ENCODE data around the gene TMEM52. TPM values are rescaled to one million over a fixed set of nuclear protein-coding genes. Genes with fewer than 3 reads are reported as not detected.

The TMEM52 gene
- total and polyA plus RNA-seq, 9 of the 15 experiments (the other 6 are each of a cell fraction or from before 2014, with no cell fraction given) = 0.37 to 22.5 (median 6.8) TPM

GRCh38 chr1:1891349-1892078, 27.6 kb downstream of the TMEM52 start:
- ChIA-PET CTCF (ENCODE audit: low intra/inter-chr PET ratio) (no interaction called here), POLR2A (interaction anchor here (1.1 to 1.3 kb wide), 2 partner anchors 9 to 16 kb away, joined by 5 to 8 read pairs; no protein-coding TSS in a partner anchor)
- Histone ChIP-seq H3K4me2 (ENCODE audit: insufficient read depth, low read length) (peak overlapping the region; percentile 88), H3K4me1 (replicated peaks in 1 of 2; ENCODE audit: control insufficient read depth in 2 of 2, insufficient read depth in 2 of 2, low read length in 2 of 2) (peaks cover 28 to 67% of the 10 kb centered on the region in 2 experiments), H4K20me1 (replicated peaks; ENCODE audit: control insufficient read depth, insufficient read depth, low read length) (peaks cover 14% of the 10 kb centered on the region), H3K27ac (ENCODE audit: extremely low read depth, low read depth, low read length) (peak overlapping the region; percentile 97), H3K27me3 (ENCODE audit: control insufficient read depth in 2 of 2, insufficient read depth in 2 of 2, low read length in 2 of 2) (peaks cover 0 to 14% of the 10 kb centered on the region in 2 experiments; a peak in 2 of 5 replicates), H3K79me2 (ENCODE audit: control insufficient read depth, insufficient read depth, low read length) (peaks cover 51% of the 10 kb centered on the region), H3K4me3 (peak overlapping the region; percentile 85), H3K9me3 (replicated peaks; ENCODE audit: control insufficient read depth, insufficient read depth, low read depth, low read length) (no peaks in the 10 kb centered on the region), H3K9me1 (ENCODE audit: control insufficient read depth, insufficient read depth, low read length) (peaks cover 3% of the 10 kb centered on the region), H3K36me3 (ENCODE audit: control insufficient read depth, insufficient read depth, low read length) (peaks cover 12% of the 10 kb centered on the region; the same call in 2 of the 3 replicates), H2AFZ (ENCODE audit: low read depth, low read length) (peak overlapping the region; percentile 93), H3K9ac (ENCODE audit: insufficient read depth in 1 of 2, low read depth in 2 of 2, low read length in 2 of 2) (peak overlapping the region; percentile 74 to 100)
- ATAC-seq (peak; percentile 80), DNase-seq (ENCODE audit: extremely low read depth in 1 of 4, low spot score in 3 of 4) (peak; percentile 86 to 98 (median 96)), FAIRE-seq (no peak)
- WGBS (ENCODE audit: insufficient coverage, low coverage, missing lambda C conversion rate) = 4% methylated on average over 40 of the region's 59 CpGs
- BruUV-seq (replicated peaks) = TSS peak; percentile 75
- in situ Hi-C loops (cut with MboI) = no loop called here
- intact Hi-C loops (cut with micrococcal nuclease) = no loop called here
- peak; percentile 85 for TF ChIP-seq SUPT5H (IDR thresholded peaks at IDR 0.05)
- no peak for TF ChIP-seq MITF (IDR thresholded peaks at IDR 0.05)
- TF ChIP-seq HINFP (tag; conservative IDR thresholded peaks at IDR 0.05; ENCODE audit: low read depth) = no peak
- no peak for TF ChIP-seq RFX5 (IDR thresholded peaks at IDR 0.05; ENCODE audit: low read depth, low read length)
- no peak for TF ChIP-seq RBM34 (IDR thresholded peaks at IDR 0.05; ENCODE audit: borderline replicate concordance, insufficient read depth, low read length)
- no peak; the same call in 1 of the 2 replicates for TF ChIP-seq SP1 (CRISPR knock-in tag; IDR thresholded peaks at IDR 0.05)
- no peak for TF ChIP-seq HSF4 (CRISPR knock-in tag; IDR thresholded peaks at IDR 0.05; ENCODE audit: borderline replicate concordance)
- TF ChIP-seq CC2D1A (IDR thresholded peaks at IDR 0.05) = no peak
- TF ChIP-seq ELF4 (CRISPR knock-in tag; IDR thresholded peaks at IDR 0.05) = 0 out of 2 replicates have a peak, but pooled peaks have one; percentile 42
- TF ChIP-seq HNRNPL (IDR thresholded peaks at IDR 0.05; ENCODE audit: low read depth, low read length) = peak; percentile 94
- no peak for TF ChIP-seq GMEB1 (CRISPR knock-in tag; IDR thresholded peaks at IDR 0.05)
- TF ChIP-seq ATF6 (CRISPR knock-in tag; IDR thresholded peaks at IDR 0.05) = no peak
- TF ChIP-seq ILF3 (IDR thresholded peaks at IDR 0.05; ENCODE audit: borderline replicate concordance) = no peak
- 0 out of 2 replicates have a peak, but pooled peaks have one; percentile 25 for TF ChIP-seq KDM2B (CRISPR knock-in tag; IDR thresholded peaks at IDR 0.05)

Measured in K562 (cell line).